ENCODE data around the gene SMPD2.

SMPD2 gene, protein sequence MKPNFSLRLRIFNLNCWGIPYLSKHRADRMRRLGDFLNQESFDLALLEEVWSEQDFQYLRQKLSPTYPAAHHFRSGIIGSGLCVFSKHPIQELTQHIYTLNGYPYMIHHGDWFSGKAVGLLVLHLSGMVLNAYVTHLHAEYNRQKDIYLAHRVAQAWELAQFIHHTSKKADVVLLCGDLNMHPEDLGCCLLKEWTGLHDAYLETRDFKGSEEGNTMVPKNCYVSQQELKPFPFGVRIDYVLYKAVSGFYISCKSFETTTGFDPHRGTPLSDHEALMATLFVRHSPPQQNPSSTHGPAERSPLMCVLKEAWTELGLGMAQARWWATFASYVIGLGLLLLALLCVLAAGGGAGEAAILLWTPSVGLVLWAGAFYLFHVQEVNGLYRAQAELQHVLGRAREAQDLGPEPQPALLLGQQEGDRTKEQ

DNA sequence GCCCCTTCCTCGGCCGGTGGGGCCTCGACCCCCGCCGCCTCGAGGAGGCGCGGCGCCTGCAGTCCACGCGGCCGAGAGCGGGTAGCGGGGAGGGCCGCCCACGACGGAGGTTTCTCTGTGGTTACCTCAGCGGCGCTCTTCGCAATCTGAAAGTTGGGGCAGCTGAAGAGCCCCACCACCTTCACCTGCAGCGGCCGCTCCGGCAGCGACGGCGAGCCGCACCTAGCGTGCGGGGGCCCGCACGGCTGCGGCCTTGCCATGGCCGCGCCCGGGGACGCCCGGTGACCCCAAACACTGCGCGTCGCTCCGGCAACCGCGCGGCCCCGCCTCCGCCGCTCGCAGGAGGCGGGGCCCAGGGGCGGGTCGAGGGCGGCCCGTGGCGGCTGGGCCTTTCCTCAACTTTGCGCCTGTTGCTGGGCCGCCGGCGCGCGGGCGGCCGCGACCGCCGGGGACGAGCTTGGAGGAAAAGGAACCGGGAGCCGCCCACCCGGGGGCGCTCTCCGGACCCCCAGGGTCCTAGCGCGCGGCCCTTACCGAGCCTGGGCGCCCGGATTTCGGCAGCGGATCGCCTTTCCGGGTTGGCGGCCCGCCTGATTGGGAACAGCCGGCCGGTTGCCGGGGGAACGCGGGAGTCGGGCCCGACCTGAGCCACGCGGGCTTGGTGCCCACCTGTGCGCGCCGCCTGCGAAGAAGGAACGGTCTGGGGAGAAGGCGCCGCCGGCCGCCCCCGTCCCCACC is at the start of gene SMPD2, which contains the start of gene PPIL6:
SMPD2 (plus strand) TSS at position 394 of the 738 bp plus-strand sequence. CDS start 398 bp downstream, outside the sequence.
PPIL6 (minus strand) TSS at position 298 of the 738 bp plus-strand sequence; CDS start at position 260, 38 bp downstream.
- peak; percentile 98 for DNase-seq (ENCODE audit: low spot score)

DNA sequence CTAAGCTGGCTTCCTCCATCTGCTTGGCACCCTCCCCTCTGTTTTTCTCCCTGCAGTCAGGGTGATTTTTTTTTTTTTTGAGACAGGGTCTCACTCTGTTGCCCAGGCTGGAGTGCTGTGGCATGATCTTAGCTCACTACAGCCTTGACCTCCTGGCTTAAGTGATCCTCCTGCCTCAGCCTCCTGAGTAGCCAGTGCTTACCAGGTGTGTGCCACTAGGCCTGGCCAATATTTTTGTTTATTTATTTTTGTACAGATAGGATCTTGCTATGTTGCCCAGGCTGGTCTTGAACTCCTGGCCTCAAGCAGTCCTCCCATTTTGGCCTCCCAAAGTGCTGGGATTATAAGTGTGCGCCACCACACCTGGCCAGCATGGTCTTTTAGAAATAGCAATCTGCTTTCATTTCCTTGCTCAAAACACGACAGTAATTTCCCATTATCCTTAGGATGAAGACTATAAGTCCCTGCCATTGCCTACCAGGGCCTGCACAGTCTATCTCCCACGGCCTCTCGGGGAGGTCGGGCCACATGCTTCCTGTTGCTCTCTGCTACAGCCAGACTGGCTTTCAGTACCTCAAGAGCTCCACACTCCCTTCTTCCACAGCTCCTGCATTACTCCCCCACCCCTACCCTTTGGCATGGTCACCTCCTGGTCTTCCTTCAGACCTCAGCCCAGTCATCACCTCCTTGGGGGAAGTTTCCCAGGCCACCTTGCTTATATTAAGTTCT is 47.2 kb upstream of the SMPD2 start:
- DNase-seq (ENCODE audit: low spot score) = no peak

DNA sequence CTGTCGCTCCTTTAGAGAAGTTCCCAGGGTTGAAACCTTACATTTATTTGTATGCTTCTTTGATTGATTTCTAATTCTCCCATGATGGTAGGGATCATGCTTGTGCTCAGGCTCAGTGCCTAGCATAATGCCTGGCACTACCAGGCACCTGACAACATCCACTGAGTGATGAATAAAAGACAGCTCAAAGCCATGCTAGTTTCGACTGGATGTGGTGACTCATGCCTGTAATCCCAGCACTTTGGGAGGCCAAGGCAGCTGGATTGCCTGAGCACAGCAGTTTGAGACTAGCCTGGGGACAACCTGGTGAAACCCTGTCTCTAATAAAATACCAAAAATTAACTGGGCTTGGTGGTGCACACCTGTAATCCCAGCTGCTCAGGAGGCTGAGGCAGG is 46.6 kb upstream of the SMPD2 start:
- no peak for DNase-seq (ENCODE audit: low spot score)

DNA sequence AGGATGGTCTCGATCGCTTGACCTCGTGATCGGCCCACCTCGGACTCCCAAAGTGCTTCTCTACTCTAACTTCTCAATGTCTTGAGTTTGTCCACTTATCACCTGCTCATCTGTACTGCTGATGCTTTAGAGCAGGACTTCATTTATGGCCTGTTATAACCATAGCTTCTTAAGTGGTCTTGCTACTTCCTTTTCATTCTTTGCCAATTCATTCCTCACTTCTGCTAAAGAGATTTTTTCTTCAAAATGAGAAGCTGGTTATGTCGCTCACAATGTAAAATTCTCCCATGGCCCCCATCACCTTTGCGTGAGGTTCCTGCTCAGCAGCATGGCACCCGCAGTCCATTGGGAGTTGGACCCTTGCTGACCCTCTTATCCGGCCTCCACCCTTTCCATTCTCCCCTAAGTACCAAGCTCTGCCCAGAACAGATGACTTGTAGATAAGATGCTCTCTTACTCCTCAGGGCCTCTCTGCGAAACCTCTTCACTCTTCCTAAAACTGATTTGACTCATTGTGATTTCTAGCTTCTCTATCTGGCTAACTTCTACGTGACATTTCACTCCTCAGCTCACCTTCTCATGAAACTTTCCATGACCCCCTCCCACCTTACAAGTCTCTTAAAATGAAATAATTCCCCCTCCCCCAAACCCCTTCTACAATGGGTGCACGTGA is 44.3 kb upstream of the SMPD2 start:
- DNase-seq (ENCODE audit: low spot score) = no peak

DNA sequence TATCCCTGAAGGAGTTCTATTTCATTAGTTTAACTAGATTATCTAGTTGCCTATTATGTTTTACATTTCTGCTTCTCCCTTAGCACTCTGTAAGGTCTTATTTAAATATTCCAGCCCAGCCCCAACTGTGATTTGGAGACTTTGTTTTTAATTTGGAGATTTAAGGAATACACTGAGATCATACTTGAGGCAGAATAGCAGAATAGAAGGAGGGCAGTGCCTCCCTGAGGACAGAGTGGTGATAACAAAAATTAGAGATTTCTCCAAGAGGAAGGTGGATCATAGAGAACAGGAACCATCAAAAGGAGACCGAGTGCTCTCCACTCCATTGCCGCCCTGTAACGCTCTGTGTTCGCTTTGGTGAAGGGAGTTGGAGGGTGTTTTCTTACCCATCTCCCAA is 43.5 kb upstream of the SMPD2 start:
- DNase-seq (ENCODE audit: low spot score) = peak; percentile 52

DNA sequence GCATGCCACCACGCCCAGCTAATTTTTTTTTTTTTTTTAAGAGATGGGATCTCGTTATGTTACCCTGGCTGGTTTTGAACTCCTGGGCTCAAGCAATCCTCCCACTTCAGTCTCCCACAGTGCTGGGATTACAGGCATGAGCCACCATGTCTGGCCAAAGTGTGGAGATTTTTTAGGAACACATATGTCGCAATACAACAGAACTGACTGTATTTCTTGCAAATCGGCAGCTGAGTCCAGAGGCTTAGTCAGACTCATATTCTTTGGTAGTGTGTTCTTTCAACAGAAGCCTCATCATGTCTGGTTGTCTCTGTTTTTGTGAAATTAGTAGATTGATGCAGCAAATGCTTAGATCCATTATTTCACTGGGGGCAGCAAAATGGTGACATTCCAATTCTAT is 34.3 kb upstream of the SMPD2 start:
- peak; percentile 72 for DNase-seq (ENCODE audit: low spot score)

DNA sequence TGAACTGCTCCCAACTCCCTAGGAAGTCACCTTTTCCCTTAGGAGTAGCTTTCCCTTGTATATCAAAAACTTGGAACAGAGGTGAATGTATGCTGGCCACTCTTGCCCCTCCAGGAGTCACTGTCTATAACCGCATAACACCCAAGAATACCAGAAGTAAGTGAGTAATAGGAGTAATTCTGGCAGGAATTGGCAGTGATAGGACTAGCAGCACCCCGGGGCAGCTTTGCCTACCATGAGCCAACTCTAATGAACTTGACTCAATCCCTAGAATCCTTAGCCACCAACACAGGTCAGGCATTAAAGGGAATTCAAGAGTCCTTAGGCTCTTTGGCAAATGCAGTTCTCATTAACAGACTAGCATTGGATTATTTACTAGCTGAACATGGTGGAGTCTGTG is 29.5 kb upstream of the SMPD2 start:
- no peak for DNase-seq (ENCODE audit: low spot score)

DNA sequence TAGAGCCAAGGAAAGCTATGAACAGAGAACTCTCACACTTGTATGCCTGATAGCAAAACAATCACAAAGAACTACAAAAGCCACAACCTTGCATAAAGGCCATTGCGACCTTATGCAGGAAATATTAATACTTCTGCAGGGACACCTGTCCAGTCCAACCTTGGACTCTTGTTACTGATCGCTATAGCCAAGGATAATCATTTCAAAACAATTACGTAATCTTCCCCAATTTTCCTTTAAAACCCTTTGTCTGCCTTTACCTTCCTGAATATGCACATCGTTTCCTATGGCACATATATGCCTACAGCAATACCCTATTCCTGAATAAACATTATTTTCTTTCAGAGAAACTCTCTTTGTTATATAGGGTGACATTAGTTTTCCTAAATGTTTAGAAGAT is 22.9 kb upstream of the SMPD2 start:
- no peak for DNase-seq (ENCODE audit: low spot score)

DNA sequence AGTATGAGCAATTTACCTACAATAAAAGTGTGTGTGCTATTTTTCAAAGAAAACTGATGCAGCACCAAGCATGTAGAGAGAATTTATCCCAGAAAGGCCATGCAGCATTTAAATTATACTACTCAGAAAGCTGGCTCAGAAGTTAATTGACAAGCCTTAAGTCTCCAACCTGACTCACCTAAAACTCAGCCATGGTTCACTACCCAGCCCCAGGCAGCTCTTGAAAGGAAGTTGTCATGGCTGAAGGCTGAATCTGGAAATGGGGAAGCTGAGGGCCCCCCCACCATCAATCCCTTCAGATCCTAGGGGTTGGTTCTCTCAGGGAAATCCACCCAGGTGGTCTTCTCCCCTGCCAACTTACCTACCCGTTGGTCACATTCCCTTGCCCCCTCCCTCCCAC is 19.8 kb upstream of the SMPD2 start:
- DNase-seq (ENCODE audit: low spot score) = no peak

DNA sequence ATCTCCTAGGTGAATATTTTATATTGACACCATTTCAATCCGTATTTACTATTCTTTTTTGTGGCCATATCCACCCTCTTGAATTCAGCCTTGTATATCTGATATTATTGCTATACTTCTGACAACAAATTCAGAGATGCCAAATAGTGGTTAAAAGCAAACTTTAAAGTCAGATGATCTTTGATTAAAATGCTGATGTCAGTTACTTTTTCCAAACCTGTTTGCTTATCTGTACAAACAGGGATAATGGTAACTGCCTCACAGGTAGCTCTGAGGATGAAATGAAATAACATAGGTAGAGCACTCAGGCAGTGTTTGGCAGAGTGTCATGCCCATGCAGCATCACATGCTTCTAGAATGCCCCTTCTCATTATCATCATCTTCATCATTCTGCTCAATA is 19.3 kb upstream of the SMPD2 start:
- DNase-seq (ENCODE audit: low spot score) = no peak

DNA sequence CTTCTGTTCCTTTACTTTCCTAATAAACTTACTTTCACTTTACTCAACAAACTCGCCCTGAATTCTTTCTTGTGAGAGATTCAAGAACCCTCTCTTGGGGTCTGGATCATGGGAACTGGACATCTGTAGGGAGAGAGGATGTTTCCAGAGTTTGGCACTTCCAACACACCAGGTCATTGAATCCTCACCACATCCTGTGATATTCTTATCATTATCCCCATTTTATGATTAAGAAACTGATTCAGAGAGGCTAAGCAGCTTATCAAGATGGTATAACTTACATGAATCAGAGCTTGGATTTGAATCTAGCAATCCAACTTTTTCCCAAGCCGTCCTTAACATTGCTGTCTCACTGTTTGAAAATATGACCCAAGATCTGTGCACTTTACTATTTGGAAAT is 15.6 kb upstream of the SMPD2 start:
- no peak for DNase-seq (ENCODE audit: low spot score)

DNA sequence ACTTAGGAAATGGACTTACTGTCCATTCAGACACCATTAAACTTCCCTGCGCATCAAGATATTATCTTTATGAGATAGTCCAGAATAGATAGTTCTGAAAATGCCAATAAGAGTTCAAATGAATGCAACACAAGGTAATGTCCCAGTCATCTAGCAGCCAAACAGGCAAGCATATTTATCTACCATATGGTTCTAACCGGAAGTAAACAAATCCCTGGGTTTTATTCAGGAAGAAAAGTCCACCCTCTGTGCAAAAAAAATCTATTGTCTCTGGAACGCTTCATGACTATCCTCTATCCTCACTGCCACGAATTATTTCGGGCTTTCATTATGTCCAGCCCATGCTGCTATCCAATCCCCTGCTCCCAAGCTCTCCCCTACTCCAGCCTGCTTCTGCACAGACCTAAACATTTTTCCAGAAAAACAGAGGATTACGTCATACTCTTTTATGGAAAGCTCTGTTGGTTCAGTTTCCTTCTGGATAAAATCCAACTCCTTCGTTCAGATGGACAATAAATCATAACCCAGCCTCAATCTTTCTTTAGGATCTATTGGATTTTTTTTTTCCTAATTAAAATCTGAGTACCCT is 11.5 kb upstream of the SMPD2 start:
- DNase-seq (ENCODE audit: low spot score) = peak; percentile 56

DNA sequence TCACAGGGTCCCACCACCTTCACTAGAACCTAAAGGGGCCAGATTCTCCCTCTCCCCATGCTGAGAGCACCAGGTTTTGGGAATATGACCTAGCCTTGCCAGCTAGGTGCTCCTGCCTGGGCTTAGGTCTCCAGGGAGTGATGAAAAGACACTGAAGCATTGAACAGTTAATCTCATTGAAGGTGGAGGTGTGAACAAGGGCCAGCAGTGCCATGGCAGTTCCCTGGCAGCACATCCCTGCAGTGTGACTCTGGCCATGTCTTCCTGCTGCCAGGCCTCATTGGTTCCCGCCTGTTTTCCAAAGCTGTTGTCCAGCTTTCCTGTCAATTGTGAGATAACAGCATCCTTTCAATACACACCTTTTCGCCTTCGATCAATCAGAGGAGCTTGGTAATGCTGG is 11.0 kb upstream of the SMPD2 start:
- DNase-seq (ENCODE audit: low spot score) = no peak

DNA sequence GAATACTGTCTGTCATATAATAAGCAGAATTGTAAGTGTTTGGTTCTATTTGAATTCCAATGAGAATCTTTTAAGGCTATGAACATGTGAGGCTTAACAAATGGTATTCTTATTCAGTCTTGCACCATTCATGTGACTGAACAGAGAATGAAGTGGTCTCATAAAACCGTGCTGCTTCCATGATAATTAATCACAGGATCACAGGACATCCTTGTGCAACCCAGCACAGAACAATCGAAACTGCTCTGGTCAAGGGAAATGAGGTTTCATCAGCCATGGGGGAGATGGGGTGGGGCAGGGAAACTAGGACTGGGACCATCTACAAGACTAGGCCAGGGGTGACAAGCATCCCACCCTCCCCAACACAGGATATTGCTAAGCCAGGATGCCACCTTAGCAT is 6.1 kb upstream of the SMPD2 start:
- DNase-seq (ENCODE audit: low spot score) = no peak

DNA sequence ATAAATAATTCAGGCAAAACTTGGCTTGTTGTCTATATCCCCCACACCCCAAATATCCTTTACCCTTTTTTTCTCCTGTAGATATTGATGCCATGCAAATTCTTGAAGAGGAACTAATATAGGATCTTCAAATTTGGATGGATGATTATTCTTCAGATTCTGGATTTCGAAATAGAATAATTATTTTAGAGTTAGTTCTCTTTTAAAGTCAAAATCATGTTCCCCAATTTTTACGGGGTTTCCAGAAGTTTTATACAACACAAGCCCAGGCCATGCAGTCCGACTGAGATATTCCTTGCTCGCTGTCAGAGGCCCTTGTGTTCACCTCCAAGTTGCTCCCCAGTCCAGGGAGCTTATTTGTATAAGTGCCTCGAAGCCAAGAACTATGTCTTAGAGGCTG is 4.5 kb upstream of the SMPD2 start:
- DNase-seq (ENCODE audit: low spot score) = no peak

DNA sequence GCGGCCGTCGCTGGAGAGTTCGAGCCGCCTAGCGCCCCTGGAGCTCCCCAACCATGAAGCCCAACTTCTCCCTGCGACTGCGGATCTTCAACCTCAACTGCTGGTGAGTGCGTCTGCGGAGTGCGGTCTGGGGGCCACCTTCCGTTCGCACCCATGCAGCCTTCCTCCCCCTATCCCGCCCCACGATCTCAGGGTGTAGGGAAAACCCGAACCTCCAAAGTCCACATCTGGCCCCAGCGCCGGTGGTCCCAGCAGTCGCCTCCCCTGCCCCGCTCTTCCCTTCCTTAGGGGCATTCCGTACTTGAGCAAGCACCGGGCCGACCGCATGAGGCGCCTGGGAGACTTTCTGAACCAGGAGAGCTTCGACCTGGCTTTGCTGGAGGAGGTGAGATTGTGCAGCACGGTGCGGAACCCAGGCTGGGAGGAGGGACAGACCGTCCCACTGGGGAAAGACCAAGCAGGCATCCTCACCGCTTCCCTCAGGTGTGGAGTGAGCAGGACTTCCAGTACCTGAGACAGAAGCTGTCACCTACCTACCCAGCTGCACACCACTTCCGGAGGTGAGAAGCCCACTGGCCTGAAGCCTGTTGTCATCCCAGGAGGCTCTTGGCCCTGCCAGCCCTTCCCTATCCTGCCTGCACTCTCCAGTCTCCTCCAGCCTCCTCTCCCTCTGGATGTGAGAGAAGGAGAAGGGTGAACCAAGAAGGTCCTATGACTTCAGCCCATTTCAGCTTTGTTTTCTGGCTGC is 719 bp downstream of the SMPD2 start:
- DNase-seq (ENCODE audit: low spot score) = peak; percentile 64

DNA sequence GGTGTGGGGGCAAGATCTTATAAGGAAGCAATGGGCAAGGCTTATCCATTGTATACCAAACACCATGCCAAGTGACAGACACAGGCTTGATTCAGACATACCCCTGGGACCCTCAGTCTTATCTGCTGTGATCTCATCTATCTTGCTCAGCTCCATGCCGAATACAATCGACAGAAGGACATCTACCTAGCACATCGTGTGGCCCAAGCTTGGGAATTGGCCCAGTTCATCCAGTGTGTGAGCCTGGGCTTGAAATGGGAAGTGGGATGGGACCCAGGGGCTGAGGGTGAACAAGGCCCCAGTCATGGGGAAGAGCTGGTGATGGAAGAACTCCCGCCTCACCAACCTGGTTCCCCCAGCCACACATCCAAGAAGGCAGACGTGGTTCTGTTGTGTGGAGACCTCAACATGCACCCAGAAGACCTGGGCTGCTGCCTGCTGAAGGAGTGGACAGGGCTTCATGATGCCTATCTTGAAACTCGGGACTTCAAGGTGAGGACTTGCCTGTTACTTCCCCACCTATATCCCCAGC is 1.9 kb downstream of the SMPD2 start:
- no peak for DNase-seq (ENCODE audit: low spot score)

DNA sequence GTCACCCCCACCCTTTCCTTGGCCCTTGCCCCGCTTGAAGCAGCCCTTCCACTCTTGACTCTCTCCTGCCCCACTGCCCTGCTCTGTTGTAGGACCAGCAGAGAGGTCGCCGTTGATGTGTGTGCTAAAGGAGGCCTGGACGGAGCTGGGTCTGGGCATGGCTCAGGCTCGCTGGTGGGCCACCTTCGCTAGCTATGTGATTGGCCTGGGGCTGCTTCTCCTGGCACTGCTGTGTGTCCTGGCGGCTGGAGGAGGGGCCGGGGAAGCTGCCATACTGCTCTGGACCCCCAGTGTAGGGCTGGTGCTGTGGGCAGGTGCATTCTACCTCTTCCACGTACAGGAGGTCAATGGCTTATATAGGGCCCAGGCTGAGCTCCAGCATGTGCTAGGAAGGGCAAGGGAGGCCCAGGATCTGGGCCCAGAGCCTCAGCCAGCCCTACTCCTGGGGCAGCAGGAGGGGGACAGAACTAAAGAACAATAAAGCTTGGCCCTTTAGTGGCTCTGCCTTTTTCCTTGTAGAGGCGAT is 3.0 kb downstream of the SMPD2 start:
- no peak for DNase-seq (ENCODE audit: low spot score)

DNA sequence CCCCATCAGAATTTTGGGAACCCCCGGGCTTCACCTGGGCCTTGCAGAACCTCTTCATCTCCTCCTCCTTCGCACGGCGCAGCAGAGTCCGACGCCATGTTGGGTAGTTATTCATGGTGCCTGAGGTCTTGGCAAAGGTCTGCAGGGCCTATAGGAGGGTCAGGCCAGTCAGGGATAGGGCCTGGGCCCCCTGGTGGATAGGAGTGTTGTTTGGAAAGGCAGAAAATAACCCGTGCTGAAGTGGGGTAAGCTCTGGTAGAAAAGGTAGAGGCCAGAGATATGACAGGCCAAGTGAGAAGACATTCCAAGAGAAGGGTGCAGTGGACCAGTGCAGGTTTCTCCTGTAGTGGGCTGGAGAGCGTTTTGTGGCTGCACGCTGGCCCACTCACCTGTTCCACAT is 4.9 kb downstream of the SMPD2 start:
- DNase-seq (ENCODE audit: low spot score) = no peak

DNA sequence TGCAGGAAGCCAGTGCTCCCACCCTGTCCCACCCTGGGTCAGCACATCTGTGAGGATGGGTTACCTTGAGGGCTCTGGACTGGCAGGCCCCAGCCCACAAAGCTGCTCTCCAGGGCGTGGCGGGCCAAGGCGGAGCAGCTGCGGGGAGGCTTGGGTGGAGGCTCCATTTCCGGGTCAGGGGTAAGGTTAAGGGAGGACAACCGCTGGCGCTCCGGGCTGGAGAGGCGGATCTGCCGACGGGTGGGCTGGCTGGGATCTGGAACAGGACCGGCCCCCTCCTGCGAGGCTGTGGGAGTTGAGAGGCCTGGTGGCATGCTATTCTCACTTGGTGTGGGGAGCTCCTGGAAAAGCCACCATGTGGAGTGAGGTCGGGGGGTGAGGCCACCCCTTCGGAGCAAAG is 5.5 kb downstream of the SMPD2 start:
- no peak for DNase-seq (ENCODE audit: low spot score)

DNA sequence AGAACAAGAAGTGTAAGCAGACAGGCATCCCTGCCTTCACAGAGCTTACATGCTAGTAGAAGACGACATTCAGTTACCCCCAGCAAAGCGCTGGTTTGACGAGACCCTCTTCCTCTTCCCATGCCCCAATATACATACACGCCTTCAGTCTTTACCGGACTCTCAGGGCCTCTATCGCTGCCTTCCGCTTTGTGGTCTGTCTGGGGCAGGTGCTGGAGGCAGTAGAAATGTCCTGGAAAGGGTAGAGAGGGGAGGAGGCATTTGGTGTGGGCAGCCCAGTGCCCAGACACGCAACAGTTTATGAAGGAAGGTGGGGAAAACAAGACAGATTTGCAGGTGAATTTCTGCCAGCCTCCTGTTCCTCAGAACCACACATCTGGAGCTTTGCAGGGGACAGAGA is 6.0 kb downstream of the SMPD2 start:
- DNase-seq (ENCODE audit: low spot score) = no peak
